ENCODE measurements around the gene SORCS2.

SORCS2 gene

DNA sequence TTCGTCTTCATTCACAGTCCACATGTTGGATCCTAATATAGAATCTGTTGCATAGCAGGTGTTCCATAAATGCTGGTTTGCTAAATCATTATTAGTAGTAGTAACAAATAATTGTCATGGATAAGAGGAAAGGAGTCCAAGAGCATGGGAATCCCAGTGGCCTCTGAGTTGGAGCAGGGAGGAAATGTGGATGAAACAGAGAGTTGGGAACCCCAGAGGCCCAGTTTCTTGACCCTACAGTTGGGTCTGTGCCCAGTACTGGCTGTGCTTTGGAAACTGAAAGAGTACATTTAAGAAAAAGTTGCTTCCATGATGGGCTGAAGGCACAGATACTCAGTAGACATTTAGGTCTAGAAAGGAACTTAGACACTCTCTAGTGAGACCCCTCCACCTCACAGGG is 391.8 kb downstream of the SORCS2 start:
- ChIA-PET POLR2A (no interaction called here), CTCF (no interaction called here)
- H3K4me3 ChIP-seq (ENCODE audit: low read depth, low read length): no peak overlapping the region
- DNase-seq (ENCODE audit: low read depth, low spot score): no peak
- TF ChIP-seq, protein P1, sequence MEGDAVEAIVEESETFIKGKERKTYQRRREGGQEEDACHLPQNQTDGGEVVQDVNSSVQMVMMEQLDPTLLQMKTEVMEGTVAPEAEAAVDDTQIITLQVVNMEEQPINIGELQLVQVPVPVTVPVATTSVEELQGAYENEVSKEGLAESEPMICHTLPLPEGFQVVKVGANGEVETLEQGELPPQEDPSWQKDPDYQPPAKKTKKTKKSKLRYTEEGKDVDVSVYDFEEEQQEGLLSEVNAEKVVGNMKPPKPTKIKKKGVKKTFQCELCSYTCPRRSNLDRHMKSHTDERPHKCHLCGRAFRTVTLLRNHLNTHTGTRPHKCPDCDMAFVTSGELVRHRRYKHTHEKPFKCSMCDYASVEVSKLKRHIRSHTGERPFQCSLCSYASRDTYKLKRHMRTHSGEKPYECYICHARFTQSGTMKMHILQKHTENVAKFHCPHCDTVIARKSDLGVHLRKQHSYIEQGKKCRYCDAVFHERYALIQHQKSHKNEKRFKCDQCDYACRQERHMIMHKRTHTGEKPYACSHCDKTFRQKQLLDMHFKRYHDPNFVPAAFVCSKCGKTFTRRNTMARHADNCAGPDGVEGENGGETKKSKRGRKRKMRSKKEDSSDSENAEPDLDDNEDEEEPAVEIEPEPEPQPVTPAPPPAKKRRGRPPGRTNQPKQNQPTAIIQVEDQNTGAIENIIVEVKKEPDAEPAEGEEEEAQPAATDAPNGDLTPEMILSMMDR (IDR thresholded peaks at IDR 0.05; ENCODE audit: insufficient read depth, low read length, missing control alignments): no peak

GRCh38 chr4:7584606-7585159 is 392.3 kb downstream of the SORCS2 start:
- POLR2A ChIA-PET: no interaction called here
- TF ChIP-seq, protein P1 (IDR thresholded peaks at IDR 0.05; ENCODE audit: insufficient read depth, low read length, missing control alignments): no peak
- no peak for DNase-seq (ENCODE audit: low read depth, low spot score)
- no peak overlapping the region for H3K4me3 ChIP-seq (ENCODE audit: low read depth, low read length)
- CTCF ChIA-PET: no interaction called here

DNA sequence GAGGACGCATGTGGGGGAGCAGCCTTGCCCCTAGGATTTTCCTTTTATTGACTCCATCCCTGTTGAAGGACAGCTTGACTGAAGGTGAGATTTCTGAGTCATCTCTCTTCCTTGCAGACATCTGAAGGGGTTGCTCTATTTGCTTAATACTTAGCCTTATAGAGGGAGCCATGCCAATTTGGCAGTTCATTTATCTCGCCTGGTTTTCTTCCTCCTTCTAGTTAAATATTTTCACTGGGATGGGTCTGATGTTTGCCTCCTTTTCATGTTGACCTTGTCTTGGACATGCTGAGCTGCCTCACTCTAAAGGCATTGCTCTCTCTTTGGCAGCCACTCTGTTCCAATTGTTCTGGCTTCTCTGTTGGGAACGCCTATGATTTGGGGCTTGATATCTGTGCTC is 393.4 kb downstream of the SORCS2 start:
- POLR2A ChIA-PET: no interaction called here
- TF ChIP-seq, protein P1 (IDR thresholded peaks at IDR 0.05; ENCODE audit: insufficient read depth, low read length, missing control alignments): no peak
- CTCF ChIA-PET: no interaction called here
- H3K4me3 ChIP-seq (ENCODE audit: low read depth, low read length): no peak overlapping the region
- DNase-seq (ENCODE audit: low read depth, low spot score): no peak

GRCh38 chr4:7587433-7588405 is 395.4 kb downstream of the SORCS2 start:
- ChIA-PET POLR2A (no interaction called here), CTCF (interaction anchor here (1.0 kb wide), 1 partner anchor 12 kb away, joined by 3 read pairs; no protein-coding TSS in a partner anchor)
- no peak for DNase-seq (ENCODE audit: low read depth, low spot score)
- H3K4me3 ChIP-seq (ENCODE audit: low read depth, low read length): no peak overlapping the region
- TF ChIP-seq, protein P1 (IDR thresholded peaks at IDR 0.05; ENCODE audit: insufficient read depth, low read length, missing control alignments): no peak

DNA sequence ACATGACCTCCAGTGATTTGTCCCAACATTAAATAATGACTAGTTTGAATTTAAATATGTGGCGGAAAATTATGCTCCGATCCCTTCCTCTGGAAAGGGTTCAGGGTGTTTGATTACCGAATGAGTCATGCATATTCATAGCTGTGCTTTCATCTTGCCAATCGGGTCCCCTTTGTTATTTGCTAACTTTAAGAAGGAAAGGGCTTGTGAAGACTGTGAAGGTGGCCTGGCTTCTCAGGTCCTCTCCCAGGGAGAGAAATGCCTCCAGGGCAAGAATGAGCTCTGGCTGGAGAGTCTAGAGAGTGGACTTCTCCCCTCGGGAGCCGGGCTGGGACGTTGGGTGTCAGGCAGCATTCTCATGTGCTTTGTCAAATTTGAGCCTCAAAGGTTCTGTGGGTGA is 397.9 kb downstream of the SORCS2 start:
- ChIA-PET CTCF (no interaction called here), POLR2A (no interaction called here)
- TF ChIP-seq, protein P1 (IDR thresholded peaks at IDR 0.05; ENCODE audit: insufficient read depth, low read length, missing control alignments): no peak
- no peak for DNase-seq (ENCODE audit: low read depth, low spot score)
- H3K4me3 ChIP-seq (ENCODE audit: low read depth, low read length): no peak overlapping the region

DNA sequence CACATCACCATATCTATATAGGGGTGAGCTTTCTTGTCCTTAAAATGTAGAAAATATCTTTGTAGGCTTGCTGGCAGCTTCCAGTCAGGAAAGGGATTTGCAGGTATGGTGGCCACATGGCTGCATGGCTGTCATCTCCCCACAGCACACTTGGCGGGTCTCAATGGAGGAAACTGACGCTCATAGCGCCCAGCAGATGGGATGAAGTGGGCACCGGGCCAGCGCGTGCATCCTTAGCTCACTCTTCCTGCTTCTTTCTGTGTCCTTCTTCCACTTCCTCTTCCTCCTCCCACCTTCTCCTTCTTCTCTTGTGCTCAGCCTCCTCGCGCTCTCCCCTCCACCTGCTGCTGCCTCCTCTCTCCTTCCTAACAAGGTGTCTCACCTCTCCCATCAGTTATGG is 398.6 kb downstream of the SORCS2 start:
- no peak overlapping the region for H3K4me3 ChIP-seq (ENCODE audit: low read depth, low read length)
- POLR2A ChIA-PET: no interaction called here
- CTCF ChIA-PET: no interaction called here
- no peak for DNase-seq (ENCODE audit: low read depth, low spot score)
- TF ChIP-seq, protein P1 (IDR thresholded peaks at IDR 0.05; ENCODE audit: insufficient read depth, low read length, missing control alignments): no peak
